WTC11 (cell line): Measurements from ENCODE around the gene M1AP. TPM values are rescaled to one million over a fixed set of nuclear protein-coding genes. Genes with fewer than 3 reads are reported as not detected.

Experiments
- ATAC-seq: fragments of 200-7000 bp; cut with Tn5 transposase; 2 replicates; pipeline ENCODE4 v1.10.0; 2021; ENCODE audit warnings: mild to moderate bottlenecking, moderate library complexity
- CTCF ChIA-PET: fragments of 300-600 bp; sonication (Branson Sonifier 250); formaldehyde crosslinking; loops from one replicate; lab custom pipeline; 2021; ENCODE audit warnings: antibody characterized with exemption; lab: Charles Lee
- POLR2A ChIA-PET: fragments of 350-600 bp; sonication (Branson Sonifier 250); formaldehyde crosslinking; loops from one replicate; lab custom pipeline; 2021; ENCODE audit warnings: antibody characterized with exemption; lab: Charles Lee
- DNase-seq: peaks from one replicate; pipeline ENCODE4 v3.0.0; 2021; ENCODE audit warnings: low spot score
- H3K27ac Mint-ChIP-seq: 2 replicates; pipeline ENCODE4 v1.8.0; 2021; ENCODE audit warnings: mixed read lengths
- H3K27me3 Mint-ChIP-seq: 2 replicates; pipeline ENCODE4 v1.8.0; 2021; ENCODE audit warnings: low read depth, mild to moderate bottlenecking, moderate library complexity, mixed read lengths
- H3K36me3 Mint-ChIP-seq: 2 replicates; pipeline ENCODE4 v1.8.0; 2021; ENCODE audit warnings: mixed read lengths
- H3K4me1 Mint-ChIP-seq: 2 replicates; pipeline ENCODE4 v1.8.0; 2022; ENCODE audit warnings: mixed read lengths
- H3K4me3 Mint-ChIP-seq: 2 replicates; pipeline ENCODE4 v1.8.0; 2021; ENCODE audit warnings: mild to moderate bottlenecking, moderate library complexity, mixed read lengths
- H3K9me3 Mint-ChIP-seq: 2 replicates; pipeline ENCODE4 v1.8.0; 2021; ENCODE audit warnings: mixed read lengths
- AR ChIP-seq: fragments of 250-450 bp; sonication (Bioruptor Pico); IDR thresholded peaks from 2 replicates; pipeline ENCODE4 v1.9.0; 2021; ENCODE audit warnings: mild to moderate bottlenecking
- ARID4B ChIP-seq: sonication (generic); formaldehyde crosslinking; IDR thresholded peaks from 2 replicates; pipeline ENCODE4 v1.8.0; 2023; ENCODE audit warnings: missing genetic modification reagents, mild to moderate bottlenecking, borderline replicate concordance
- CBFB ChIP-seq: sonication (generic); formaldehyde crosslinking; IDR thresholded peaks from 2 replicates; pipeline ENCODE4 v1.8.1; 2022; ENCODE audit warnings: mild to moderate bottlenecking, low read depth, missing genetic modification reagents
- CREB1 ChIP-seq: sonication (generic); formaldehyde crosslinking; IDR thresholded peaks from 2 replicates; pipeline ENCODE4 v1.8.0; 2023; ENCODE audit warnings: mild to moderate bottlenecking, missing genetic modification reagents
- E2F5 ChIP-seq: sonication (generic); formaldehyde crosslinking; IDR thresholded peaks from 2 replicates; pipeline ENCODE4 v1.8.1; 2022; ENCODE audit warnings: mild to moderate bottlenecking, moderate library complexity, missing genetic modification reagents
- ERG ChIP-seq: fragments of 250-450 bp; sonication (Bioruptor Pico); IDR thresholded peaks from 2 replicates; pipeline ENCODE4 v1.8.0; 2021; ENCODE audit warnings: mild to moderate bottlenecking
- ESRRA ChIP-seq: sonication (generic); formaldehyde crosslinking; IDR thresholded peaks from 2 replicates; pipeline ENCODE4 v1.8.1; 2022; ENCODE audit warnings: mild to moderate bottlenecking, missing genetic modification reagents, borderline replicate concordance
- GRHL2 ChIP-seq: fragments of 250-450 bp; sonication (Bioruptor Pico); IDR thresholded peaks from 2 replicates; pipeline ENCODE4 v1.8.0; 2022; ENCODE audit warnings: mild to moderate bottlenecking, moderate library complexity; ENCODE audit not compliant: insufficient replicate concordance, severe bottlenecking
- IRF1 ChIP-seq: sonication (generic); formaldehyde crosslinking; IDR thresholded peaks from 2 replicates; pipeline ENCODE4 v1.8.0; 2023; ENCODE audit warnings: missing genetic modification reagents
- JAZF1 ChIP-seq: fragments of 250-450 bp; sonication (Bioruptor Pico); IDR thresholded peaks from 2 replicates; pipeline ENCODE4 v1.9.0; 2021; ENCODE audit warnings: moderate library complexity, mild to moderate bottlenecking, inconsistent platforms
- JUN ChIP-seq: sonication (generic); formaldehyde crosslinking; IDR thresholded peaks from 2 replicates; pipeline ENCODE4 v1.8.0; 2023; ENCODE audit warnings: mild to moderate bottlenecking, missing genetic modification reagents
- MXD4 ChIP-seq: fragments of 250-450 bp; sonication (Bioruptor Pico); IDR thresholded peaks from 2 replicates; pipeline ENCODE4 v1.8.0; 2021; ENCODE audit warnings: mild to moderate bottlenecking, moderate library complexity, borderline replicate concordance
- NFYB ChIP-seq: sonication (generic); formaldehyde crosslinking; conservative IDR thresholded peaks from 2 replicates; pipeline ENCODE4 v1.8.0; 2022; ENCODE audit warnings: low read depth, missing genetic modification reagents
- NR1H2 ChIP-seq: sonication (generic); formaldehyde crosslinking; IDR thresholded peaks from 2 replicates; pipeline ENCODE4 v1.9.0; 2021; ENCODE audit warnings: mild to moderate bottlenecking, moderate library complexity, missing genetic modification reagents
- RORB ChIP-seq: fragments of 250-450 bp; sonication (Bioruptor Pico); IDR thresholded peaks from 2 replicates; pipeline ENCODE4 v1.9.0; 2021; ENCODE audit warnings: mild to moderate bottlenecking
- SP1 ChIP-seq: sonication (generic); formaldehyde crosslinking; conservative IDR thresholded peaks from 2 replicates; pipeline ENCODE4 v1.8.1; 2022; ENCODE audit warnings: missing genetic modification reagents
- TCF7 ChIP-seq: sonication (generic); formaldehyde crosslinking; IDR thresholded peaks from 2 replicates; pipeline ENCODE4 v1.8.0; 2022; ENCODE audit warnings: mild to moderate bottlenecking, low read depth, missing genetic modification reagents, moderate library complexity
- ZNF121 ChIP-seq: sonication (generic); formaldehyde crosslinking; IDR thresholded peaks from 2 replicates; pipeline ENCODE4 v1.8.0; 2023; ENCODE audit warnings: missing genetic modification reagents
- ZNF281 ChIP-seq: sonication (generic); formaldehyde crosslinking; IDR thresholded peaks from 2 replicates; pipeline ENCODE4 v1.8.0; 2023; ENCODE audit warnings: mild to moderate bottlenecking, missing genetic modification reagents
- ZNF396 ChIP-seq: fragments of 250-450 bp; sonication (Bioruptor Pico); IDR thresholded peaks from 2 replicates; pipeline ENCODE4 v1.8.0; 2021; ENCODE audit warnings: mild to moderate bottlenecking, moderate library complexity, borderline replicate concordance
- ZNF416 ChIP-seq: fragments of 250-450 bp; sonication (Bioruptor Pico); IDR thresholded peaks from 2 replicates; pipeline ENCODE4 v1.9.0; 2021; ENCODE audit warnings: mild to moderate bottlenecking, inconsistent platforms
- ZNF512 ChIP-seq: sonication (generic); formaldehyde crosslinking; IDR thresholded peaks from 2 replicates; pipeline ENCODE4 v1.8.1; 2022; ENCODE audit warnings: missing genetic modification reagents, borderline replicate concordance
- total RNA-seq: library from RNA; stranded (reverse); gene quantifications from 3 replicates; pipeline ENCODE4 v1.2.3, GENCODE V29; 2021

Gene M1AP
- total RNA-seq, 1 experiment from 2014 or later: 5.9 TPM

GRCh38 chr2:74544634-74545033 is 103.5 kb downstream of the M1AP start:
- TF ChIP-seq JAZF1 (CRISPR knock-in tag) (no peak), E2F5 (CRISPR knock-in tag) (no peak), ZNF512 (CRISPR knock-in tag) (no peak)
- no peak overlapping the region for H3K27ac Mint-ChIP-seq
- H3K4me3 Mint-ChIP-seq: no peak overlapping the region
- CTCF ChIA-PET: no interaction called here
- no peaks in the 10 kb centered on the region for H3K9me3 Mint-ChIP-seq
- no peak for DNase-seq
- POLR2A ChIA-PET: no interaction called here
- H3K27me3 Mint-ChIP-seq: peaks cover 36% of the 10 kb centered on the region
- H3K4me1 Mint-ChIP-seq: peaks cover 10% of the 10 kb centered on the region
- no peak for ATAC-seq
- no peaks in the 10 kb centered on the region for H3K36me3 Mint-ChIP-seq

GRCh38 chr2:74542978-74543377 is 105.2 kb downstream of the M1AP start:
- ATAC-seq (no peak), DNase-seq (no peak)
- Mint-ChIP-seq H3K4me3 (no peak overlapping the region), H3K36me3 (no peaks in the 10 kb centered on the region), H3K27me3 (peaks cover 23% of the 10 kb centered on the region), H3K27ac (no peak overlapping the region), H3K9me3 (no peaks in the 10 kb centered on the region), H3K4me1 (peaks cover 5% of the 10 kb centered on the region)
- ChIA-PET CTCF (no interaction called here), POLR2A (no interaction called here)
- TF ChIP-seq SP1 (CRISPR knock-in tag) (no peak), ZNF281 (CRISPR knock-in tag) (no peak), TCF7 (CRISPR knock-in tag) (no peak), NFYB (CRISPR knock-in tag) (no peak), RORB (no peak), ZNF416 (CRISPR knock-in tag) (no peak), ARID4B (CRISPR knock-in tag) (no peak), MXD4 (CRISPR knock-in tag) (no peak), ESRRA (no peak), AR (CRISPR knock-in tag) (no peak), ZNF121 (no peak), CBFB (CRISPR knock-in tag) (no peak), ZNF396 (CRISPR knock-in tag) (no peak), GRHL2 (CRISPR knock-in tag) (no peak), IRF1 (CRISPR knock-in tag) (no peak), CREB1 (no peak), ERG (CRISPR knock-in tag) (no peak), JUN (no peak), NR1H2 (CRISPR knock-in tag) (no peak)
